Amygdala (tissue), 56 donors: Measurements from ENCODE around the gene SMPD3.

Experiments
- DNase-seq, 56 donors: peaks; one replicate each; lab custom pipeline; 2025; lab: John Stamatoyannopoulos, UW

The SMPD3 gene

DNA sequence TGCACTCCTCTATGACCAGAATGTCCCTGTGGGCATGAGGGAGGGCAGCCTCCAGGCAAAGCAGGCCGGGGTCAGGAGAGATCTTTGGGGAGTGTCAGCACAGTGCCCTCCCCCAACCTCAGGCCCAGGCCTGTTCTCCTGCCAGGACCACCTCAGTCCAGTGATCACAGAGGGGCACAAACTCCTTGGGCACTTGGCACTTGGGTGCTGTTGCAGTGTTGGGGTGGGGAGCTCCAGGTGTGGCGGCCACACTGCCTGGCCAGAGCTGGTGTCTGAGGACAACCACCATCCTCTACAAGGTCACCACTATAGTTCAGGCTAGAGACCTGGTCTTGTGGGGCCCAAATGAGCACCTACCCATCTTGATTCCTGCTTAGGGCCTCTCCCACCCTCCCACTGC, 37.2 kb downstream of the SMPD3 start:
- DNase-seq, result no peak

DNA sequence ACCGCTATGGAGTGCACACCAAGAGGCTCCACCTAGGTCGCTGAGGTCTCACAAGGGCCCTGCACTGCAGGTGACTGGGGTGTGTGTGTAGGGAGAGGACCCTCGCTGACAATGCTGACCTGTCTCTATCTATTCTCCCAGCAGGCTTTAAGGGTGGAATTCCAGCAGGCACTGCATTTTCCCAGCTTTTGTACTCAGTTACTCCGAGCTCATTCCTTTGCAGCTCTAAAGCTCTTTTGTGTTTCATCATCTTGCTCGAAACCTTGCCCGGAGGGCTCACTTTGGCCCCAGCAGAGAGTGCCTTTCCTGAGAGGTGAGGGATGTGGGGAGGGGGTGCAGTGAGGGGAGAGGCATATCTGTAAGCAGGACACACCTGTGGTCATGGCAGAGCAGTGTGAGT, 39.3 kb downstream of the SMPD3 start:
- no peak for DNase-seq

GRCh38 chr16:68408428-68408827, 39.9 kb downstream of the SMPD3 start:
- DNase-seq, result no peak

DNA sequence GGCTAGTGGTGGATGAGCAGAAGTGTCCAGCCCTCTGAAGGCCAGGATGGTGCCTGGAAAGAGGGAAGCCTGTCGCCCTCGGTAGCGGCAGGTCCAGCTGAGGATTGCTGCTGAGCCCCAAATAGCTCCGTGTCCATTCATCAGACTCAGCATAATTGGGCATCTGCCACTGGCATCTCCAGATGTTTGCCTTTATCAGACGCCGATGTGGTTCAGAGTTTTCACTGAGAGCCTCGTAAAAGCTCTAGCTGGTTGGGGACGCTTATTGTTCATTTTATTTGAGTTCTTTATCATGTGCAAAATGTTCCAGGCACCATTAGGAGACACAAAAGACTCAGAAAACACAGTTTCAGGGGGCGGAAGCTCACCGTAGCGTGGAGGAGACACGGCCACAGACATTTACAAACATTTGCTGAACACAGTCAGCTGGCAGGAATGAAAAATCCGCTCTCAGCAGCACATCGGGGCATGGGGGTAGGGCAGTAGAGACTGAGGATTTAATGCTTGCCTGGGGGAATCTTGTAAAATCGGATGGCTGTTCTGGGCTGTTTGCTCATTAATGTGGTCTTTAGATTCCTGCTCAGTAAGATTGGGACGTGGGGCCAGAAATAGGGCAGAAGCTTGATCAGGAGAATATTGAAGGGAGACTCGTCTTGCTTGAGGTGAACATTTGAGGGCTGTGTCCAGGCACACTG, 41.7 kb downstream of the SMPD3 start:
- peak in 4 of 56 donors; percentile 2 to 23 (median 15) for DNase-seq

- DNase-seq, result peak in 1 of 56 donors; percentile 17
Observed at GRCh38 chr16:68404736-68405345, 43.5 kb downstream of the SMPD3 start.

GRCh38 chr16:68403704-68404103, 44.6 kb downstream of the SMPD3 start:
- DNase-seq, result no peak

- DNase-seq, result no peak
Observed at GRCh38 chr16:68403177-68403576, 45.1 kb downstream of the SMPD3 start.

DNA sequence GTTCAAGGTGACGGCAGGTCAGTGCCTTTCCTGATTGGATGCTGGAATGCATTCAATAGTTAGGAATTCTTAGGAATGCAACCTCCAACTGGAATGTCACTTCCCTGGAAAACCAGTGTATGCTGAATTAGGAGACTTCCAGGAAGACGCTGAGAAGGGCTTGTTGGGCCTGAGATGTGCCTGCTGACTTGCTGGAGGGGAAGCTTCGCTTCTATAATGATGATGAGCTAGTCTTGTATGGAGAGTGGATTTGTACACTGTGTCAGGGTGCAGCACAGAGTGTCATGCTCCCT, 45.6 kb downstream of the SMPD3 start:
- DNase-seq, result no peak

DNA sequence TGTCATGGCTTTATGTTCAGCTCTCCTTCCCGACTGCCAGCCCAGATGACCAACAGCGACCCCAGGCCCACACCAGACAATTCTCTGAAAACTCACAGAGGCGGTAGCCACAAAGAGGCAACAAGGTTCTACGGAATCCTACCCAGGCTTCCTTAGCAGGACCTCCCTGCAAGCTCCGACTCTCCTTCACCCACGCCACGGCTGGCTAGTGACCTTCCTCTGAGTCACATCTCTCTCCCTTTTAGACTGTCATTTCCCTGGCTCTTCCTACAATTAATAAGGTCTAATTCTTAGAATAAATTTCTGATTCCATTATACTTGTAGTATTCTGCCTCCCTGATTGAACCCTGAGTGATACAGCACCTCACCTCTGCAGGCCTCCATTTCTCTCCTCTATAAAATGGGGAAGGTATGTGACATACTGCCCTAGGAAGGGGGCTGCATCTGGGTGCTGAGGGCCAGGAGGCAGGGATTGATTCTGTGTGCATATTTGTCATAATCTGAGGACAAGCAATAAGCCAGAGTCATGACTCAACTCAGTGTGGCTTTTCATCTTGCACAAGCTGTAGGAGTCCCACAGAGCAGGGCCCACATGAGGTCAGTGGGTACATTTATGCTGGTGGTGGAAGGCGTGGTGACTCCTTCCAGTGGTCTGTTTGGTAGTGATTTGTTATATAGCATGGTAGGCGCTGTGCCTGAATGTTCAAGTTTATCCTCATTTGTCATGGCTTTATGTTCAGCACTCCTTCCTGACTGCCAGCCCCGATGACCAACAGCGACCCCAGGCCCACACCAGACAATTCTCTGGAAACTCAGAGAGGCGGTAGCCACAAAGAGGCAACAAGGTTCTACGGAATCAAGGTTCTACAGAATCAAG, 46.2 kb downstream of the SMPD3 start:
- DNase-seq, result no peak

DNA sequence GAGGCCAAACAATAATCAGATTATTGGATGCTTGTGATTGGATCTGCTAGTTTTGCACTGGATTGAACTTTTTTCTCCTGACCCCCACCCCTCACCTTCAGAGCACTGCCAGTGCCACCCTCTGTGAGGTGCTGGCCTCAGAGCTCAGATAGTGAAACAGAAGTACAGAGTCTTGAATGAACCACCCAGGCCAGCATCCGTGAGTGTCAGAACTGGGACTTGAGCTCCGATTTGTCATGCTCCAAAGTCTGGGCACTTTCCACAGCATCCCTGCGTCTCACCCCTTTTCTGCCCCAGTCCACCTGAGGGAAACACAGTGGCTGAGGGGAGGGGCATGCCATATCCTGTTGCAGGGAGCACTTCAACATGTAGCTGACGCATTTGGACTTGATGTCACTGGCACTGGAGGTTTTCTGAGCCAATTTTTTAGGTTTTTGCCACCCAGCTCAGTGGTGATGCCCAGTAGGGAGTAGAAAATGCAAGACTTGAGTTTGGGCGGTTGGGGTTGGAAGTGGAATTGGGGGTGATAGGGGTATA, 47.3 kb downstream of the SMPD3 start:
- no peak for DNase-seq

GRCh38 chr16:68400083-68400923, 48.0 kb downstream of the SMPD3 start:
- DNase-seq, result no peak

DNA sequence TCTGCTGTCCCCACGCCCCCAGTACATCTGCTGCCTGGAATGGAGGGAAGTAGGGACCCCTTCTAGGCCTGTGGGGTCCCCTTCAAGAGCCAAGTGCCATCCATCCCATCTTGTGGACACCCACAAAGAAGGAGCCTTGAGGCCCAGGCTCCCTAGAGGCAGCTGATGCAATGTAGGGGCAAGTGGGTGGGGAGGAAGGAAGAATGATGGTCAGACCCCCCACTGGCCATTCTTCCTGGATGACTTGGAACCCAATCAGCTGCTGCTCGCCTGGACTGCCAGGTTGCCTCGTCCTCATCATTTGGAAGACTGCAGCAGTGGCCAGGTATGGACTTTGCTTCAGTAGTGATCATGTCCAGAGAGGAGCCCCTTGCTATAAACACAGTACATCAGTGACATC, 48.9 kb downstream of the SMPD3 start:
- no peak for DNase-seq

DNA sequence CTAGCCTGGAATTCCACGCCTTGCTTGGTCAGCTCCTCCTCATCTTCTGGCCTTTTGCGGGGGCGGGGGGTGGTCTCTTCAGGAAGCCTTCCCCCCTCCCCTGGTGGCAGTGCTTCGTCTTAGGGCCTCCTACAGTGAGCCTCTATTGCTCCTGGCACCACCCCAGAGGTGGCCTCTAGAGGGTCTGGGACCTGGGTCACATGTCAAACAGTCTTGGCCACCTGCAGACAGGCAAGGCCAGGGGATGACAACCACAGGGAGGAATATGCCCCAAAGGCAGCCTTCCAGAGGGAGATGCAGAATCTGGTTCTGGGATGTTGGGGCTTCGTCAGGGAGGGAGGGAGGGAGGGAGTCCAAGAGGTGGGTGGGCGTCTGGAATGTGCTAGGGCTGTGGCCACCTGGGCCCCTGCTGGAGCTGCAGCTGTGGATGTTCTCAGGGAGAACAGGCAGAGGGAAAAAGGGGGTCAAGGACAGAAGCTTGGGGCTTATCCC, 50.6 kb downstream of the SMPD3 start:
- DNase-seq, result no peak

- DNase-seq, result no peak
Observed at GRCh38 chr16:68396481-68396880, 51.8 kb downstream of the SMPD3 start.

GRCh38 chr16:68395815-68396214, 52.5 kb downstream of the SMPD3 start:
- DNase-seq, result no peak

GRCh38 chr16:68395167-68395786, 53.0 kb downstream of the SMPD3 start:
- DNase-seq, result no peak

GRCh38 chr16:68393333-68393732, 55.0 kb downstream of the SMPD3 start:
- DNase-seq, result no peak

DNA sequence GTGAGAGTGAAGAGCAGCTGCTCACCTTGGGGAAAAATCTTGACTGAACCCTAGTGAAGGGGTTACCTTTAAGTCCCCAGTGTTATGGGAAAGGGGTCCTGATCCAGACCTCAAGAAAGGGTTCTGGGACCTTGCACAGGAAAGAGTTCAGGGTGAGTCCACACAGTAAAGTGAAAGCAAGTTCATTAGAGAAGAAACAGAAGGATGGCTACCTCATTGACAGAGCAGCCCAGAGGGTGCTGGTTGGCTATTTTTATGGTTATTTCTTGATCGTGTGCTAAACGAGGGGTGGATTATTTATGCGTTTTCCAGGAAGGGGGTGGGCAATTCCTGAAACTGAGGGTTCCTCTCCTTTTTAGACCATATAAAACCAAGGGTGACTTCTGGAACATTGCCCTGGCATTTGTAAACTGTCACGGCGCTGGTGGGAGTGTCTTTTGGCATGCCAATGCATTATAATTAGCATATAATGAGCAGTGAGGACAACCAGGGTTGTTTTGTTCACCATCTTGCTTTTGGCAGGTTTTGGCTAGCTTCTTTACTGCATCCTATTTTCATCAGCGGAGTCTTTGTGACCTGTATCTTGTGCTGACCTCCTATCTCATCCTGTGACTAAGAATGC, 58.4 kb downstream of the SMPD3 start:
- no peak for DNase-seq

- DNase-seq, result peak in 13 of 56 donors; percentile 11 to 54 (median 22)
Observed at GRCh38 chr16:68389006-68389405, 59.3 kb downstream of the SMPD3 start.
